Measurements from ENCODE around the gene APBA2. TPM values are rescaled to one million over a fixed set of nuclear protein-coding genes. Genes with fewer than 3 reads are reported as not detected.

The APBA2 gene
- total RNA-seq, 1 donor from 2014 or later = 26.4 TPM

DNA sequence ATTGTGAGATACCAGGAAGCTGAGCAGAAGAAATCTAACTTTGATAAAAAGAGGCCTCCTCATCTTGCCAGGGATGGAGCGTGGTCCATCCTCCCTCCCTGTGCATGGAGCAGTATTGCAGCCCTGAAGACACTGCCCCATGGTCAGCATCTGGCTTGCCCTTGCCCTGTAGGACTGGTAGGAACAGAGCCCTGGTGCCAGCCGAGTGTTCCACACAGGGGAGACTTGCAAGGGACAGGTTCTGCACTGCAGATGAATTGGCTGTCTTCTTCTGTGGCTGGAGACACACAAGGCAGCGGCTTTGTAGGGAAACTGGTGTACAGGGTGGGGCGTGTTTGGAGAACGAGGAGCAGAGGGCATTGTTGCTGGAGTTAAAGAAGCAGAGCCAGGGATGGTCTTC is 110.5 kb downstream of the APBA2 start:
- Mint-ChIP-seq H3K36me3 (ENCODE audit: low read depth) (peaks cover 6% of the 10 kb centered on the region), H3K27ac (ENCODE audit: unreplicated experiment) (no peak overlapping the region)
- TF ChIP-seq CTCF (IDR thresholded peaks at IDR 0.05) = no peak

GRCh38 chr15:28996953-28997352 is 111.2 kb downstream of the APBA2 start:
- no peak overlapping the region for H3K27ac Mint-ChIP-seq (ENCODE audit: unreplicated experiment)
- no peak overlapping the region for H3K4me3 Mint-ChIP-seq (ENCODE audit: unreplicated experiment)
- peaks cover 16% of the 10 kb centered on the region for H3K4me1 Mint-ChIP-seq (ENCODE audit: low read depth)
- H3K27me3 Mint-ChIP-seq (ENCODE audit: low read depth) = no peaks in the 10 kb centered on the region
- peaks cover 6% of the 10 kb centered on the region for H3K36me3 Mint-ChIP-seq (ENCODE audit: low read depth)
- no peaks in the 10 kb centered on the region for H3K9me3 Mint-ChIP-seq (ENCODE audit: low read depth)
- no peak for DNase-seq (ENCODE audit: low spot score)
- TF ChIP-seq CTCF (IDR thresholded peaks at IDR 0.05) = no peak

More for the DNA sequence above, 110.5 kb downstream of the APBA2 start:
- Mint-ChIP-seq H3K27me3 (ENCODE audit: low read depth) (no peaks in the 10 kb centered on the region), H3K4me1 (ENCODE audit: low read depth) (peaks cover 16% of the 10 kb centered on the region), H3K9me3 (ENCODE audit: low read depth) (no peaks in the 10 kb centered on the region), H3K4me3 (ENCODE audit: unreplicated experiment) (no peak overlapping the region)
- no peak for DNase-seq (ENCODE audit: low spot score)

GRCh38 chr15:28997791-28998190 is 112.0 kb downstream of the APBA2 start:
- H3K4me3 Mint-ChIP-seq (ENCODE audit: unreplicated experiment) = no peak overlapping the region
- TF ChIP-seq CTCF (IDR thresholded peaks at IDR 0.05) = no peak
- H3K36me3 Mint-ChIP-seq (ENCODE audit: low read depth) = peaks cover 6% of the 10 kb centered on the region
- no peaks in the 10 kb centered on the region for H3K9me3 Mint-ChIP-seq (ENCODE audit: low read depth)
- H3K27ac Mint-ChIP-seq (ENCODE audit: unreplicated experiment) = no peak overlapping the region
- no peaks in the 10 kb centered on the region for H3K27me3 Mint-ChIP-seq (ENCODE audit: low read depth)
- H3K4me1 Mint-ChIP-seq (ENCODE audit: low read depth) = peaks cover 11% of the 10 kb centered on the region
- no peak for DNase-seq (ENCODE audit: low spot score)

GRCh38 chr15:28998511-28998910 is 112.7 kb downstream of the APBA2 start:
- Mint-ChIP-seq H3K36me3 (ENCODE audit: low read depth) (peaks cover 6% of the 10 kb centered on the region), H3K9me3 (ENCODE audit: low read depth) (no peaks in the 10 kb centered on the region), H3K4me1 (ENCODE audit: low read depth) (peaks cover 4% of the 10 kb centered on the region), H3K4me3 (ENCODE audit: unreplicated experiment) (no peak overlapping the region), H3K27me3 (ENCODE audit: low read depth) (no peaks in the 10 kb centered on the region), H3K27ac (ENCODE audit: unreplicated experiment) (no peak overlapping the region)
- no peak for TF ChIP-seq CTCF (IDR thresholded peaks at IDR 0.05)
- no peak for DNase-seq (ENCODE audit: low spot score)

DNA sequence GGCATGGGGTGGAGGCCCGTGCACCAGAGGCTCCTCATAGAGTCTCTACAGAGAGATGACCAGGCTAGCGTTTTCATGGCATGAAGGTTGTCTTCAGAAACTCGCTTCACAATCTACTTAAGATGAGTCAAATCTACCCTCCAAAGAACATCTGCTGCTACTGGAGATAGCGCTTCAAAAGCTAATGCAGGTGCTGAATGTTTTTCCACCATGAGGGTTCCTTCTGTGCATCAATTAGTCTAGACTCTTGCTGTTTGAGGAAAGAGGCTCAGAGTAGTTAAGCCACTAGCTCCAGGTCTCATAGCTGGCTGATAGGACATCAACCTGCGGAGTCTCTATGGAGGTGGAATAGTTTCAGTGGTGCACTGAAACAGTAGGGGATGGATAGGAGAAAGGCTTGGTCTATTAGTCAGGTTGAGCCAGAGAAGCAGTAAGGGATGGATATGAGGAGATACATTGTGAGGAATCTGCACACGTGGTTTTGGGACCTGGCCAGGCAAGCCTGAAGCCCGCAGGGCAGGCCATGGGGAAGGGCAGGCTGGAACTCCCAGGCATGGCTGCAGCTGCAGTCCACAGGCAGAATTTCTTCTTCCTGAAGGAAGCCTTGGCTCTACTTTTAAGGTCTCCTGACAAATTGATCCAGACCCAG is 117.5 kb downstream of the APBA2 start:
- no peak overlapping the region for H3K27ac Mint-ChIP-seq (ENCODE audit: unreplicated experiment)
- H3K36me3 Mint-ChIP-seq (ENCODE audit: low read depth) = peaks cover 3% of the 10 kb centered on the region
- no peaks in the 10 kb centered on the region for H3K27me3 Mint-ChIP-seq (ENCODE audit: low read depth)
- no peak for DNase-seq (ENCODE audit: low spot score)
- H3K4me3 Mint-ChIP-seq (ENCODE audit: unreplicated experiment) = no peak overlapping the region
- peaks cover 4% of the 10 kb centered on the region for H3K9me3 Mint-ChIP-seq (ENCODE audit: low read depth)
- peaks cover 2% of the 10 kb centered on the region for H3K4me1 Mint-ChIP-seq (ENCODE audit: low read depth)
- no peak for TF ChIP-seq CTCF (IDR thresholded peaks at IDR 0.05)

Measured in chondrocyte (in vitro differentiated cells).